ENCODE results near the gene KCNA3.
A peak's percentile ranks its signal among the peaks of the same experiment; 100 is the strongest.
"Not testable (repeated sequence)": the region's sequence is repeated elsewhere in the genome, so short reads cannot be mapped to it uniquely, and the experiment has no call there.

KCNA3 gene

GRCh38 chr1:110673197-110673701 is 1.5 kb downstream of the KCNA3 start:
- no peak for DNase-seq (ENCODE audit: low spot score)
- Histone ChIP-seq H3K4me3 (peak overlapping the region; percentile 78), H3K27ac (peak overlapping the region in 1 of 2 donors; percentile 19)
- TF ChIP-seq CTCF (IDR thresholded peaks at IDR 0.05), result no peak

GRCh38 chr1:110672753-110673108 is 2.0 kb downstream of the KCNA3 start:
- TF ChIP-seq CTCF (IDR thresholded peaks at IDR 0.05), result no peak
- no peak for DNase-seq (ENCODE audit: low spot score)
- H3K4me3 ChIP-seq, result peak overlapping the region; percentile 78
- H3K27ac ChIP-seq, result peak overlapping the region in 1 of 2 donors; percentile 19

GRCh38 chr1:110672001-110672752 is 2.6 kb downstream of the KCNA3 start:
- DNase-seq (ENCODE audit: low spot score), result no peak
- Histone ChIP-seq H3K4me3 (peak overlapping the region; percentile 78), H3K27ac (no peak overlapping the region)
- no peak for TF ChIP-seq CTCF (IDR thresholded peaks at IDR 0.05)

GRCh38 chr1:110671361-110671760 is 3.4 kb downstream of the KCNA3 start:
- DNase-seq (ENCODE audit: low spot score), result no peak
- Histone ChIP-seq H3K27ac (no peak overlapping the region), H3K4me3 (no peak overlapping the region)
- no peak for TF ChIP-seq CTCF (IDR thresholded peaks at IDR 0.05)

- no peak for TF ChIP-seq CTCF (IDR thresholded peaks at IDR 0.05)
- Histone ChIP-seq H3K4me3 (no peak overlapping the region), H3K27ac (no peak overlapping the region)
- no peak for DNase-seq (ENCODE audit: low spot score)
These were observed 6.2 kb downstream of the KCNA3 start for GRCh38 chr1:110668549-110668948.

- TF ChIP-seq CTCF (IDR thresholded peaks at IDR 0.05), result no peak
- no peak for DNase-seq (ENCODE audit: low spot score)
- Histone ChIP-seq H3K27ac (no peak overlapping the region), H3K4me3 (no peak overlapping the region)
These were observed 7.0 kb downstream of the KCNA3 start for GRCh38 chr1:110667776-110668175.

- Histone ChIP-seq H3K4me3 (no peak overlapping the region), H3K27ac (no peak overlapping the region)
- no peak for TF ChIP-seq CTCF (IDR thresholded peaks at IDR 0.05)
- no peak for DNase-seq (ENCODE audit: low spot score)
These were observed 11.5 kb downstream of the KCNA3 start for GRCh38 chr1:110663241-110663640.

GRCh38 chr1:110659559-110659958 is 15.2 kb downstream of the KCNA3 start:
- not testable (repeated sequence) for DNase-seq (ENCODE audit: low spot score); H3K27ac ChIP-seq; H3K4me3 ChIP-seq
